ENCODE results near the gene CTNNBL1.

CTNNBL1 gene

GRCh38 chr20:37729909-37730308, 36.1 kb downstream of the CTNNBL1 start:
- TF ChIP-seq GATA1 (IDR thresholded peaks at IDR 0.05; ENCODE audit: low read depth, low read length) (no peak), POLR2A (IDR thresholded peaks at IDR 0.05; ENCODE audit: low read length) (no peak)
- no peak for DNase-seq

GRCh38 chr20:37733416-37733815, 39.6 kb downstream of the CTNNBL1 start:
- TF ChIP-seq POLR2A (IDR thresholded peaks at IDR 0.05; ENCODE audit: low read length) = no peak
- no peak for TF ChIP-seq GATA1 (IDR thresholded peaks at IDR 0.05; ENCODE audit: low read depth, low read length)
- DNase-seq = no peak

- DNase-seq = no peak
- TF ChIP-seq GATA1 (IDR thresholded peaks at IDR 0.05; ENCODE audit: low read depth, low read length) (no peak), POLR2A (IDR thresholded peaks at IDR 0.05; ENCODE audit: low read length) (no peak)
Observed at GRCh38 chr20:37734228-37734985, 40.6 kb downstream of the CTNNBL1 start.

- no peak for DNase-seq
- no peak for TF ChIP-seq POLR2A (IDR thresholded peaks at IDR 0.05; ENCODE audit: low read length)
- no peak for TF ChIP-seq GATA1 (IDR thresholded peaks at IDR 0.05; ENCODE audit: low read depth, low read length)
Observed at GRCh38 chr20:37735541-37735940, 41.7 kb downstream of the CTNNBL1 start.

- DNase-seq = no peak
- TF ChIP-seq GATA1 (IDR thresholded peaks at IDR 0.05; ENCODE audit: low read depth, low read length) = no peak
- no peak for TF ChIP-seq POLR2A (IDR thresholded peaks at IDR 0.05; ENCODE audit: low read length)
Observed at GRCh38 chr20:37736132-37736531, 42.3 kb downstream of the CTNNBL1 start.

GRCh38 chr20:37737826-37738420, 44.1 kb downstream of the CTNNBL1 start:
- TF ChIP-seq POLR2A (IDR thresholded peaks at IDR 0.05; ENCODE audit: low read length) = no peak
- no peak for TF ChIP-seq GATA1 (IDR thresholded peaks at IDR 0.05; ENCODE audit: low read depth, low read length)
- peak in 1 of 2 experiments; percentile 15 for DNase-seq

- DNase-seq = no peak
- no peak for TF ChIP-seq GATA1 (IDR thresholded peaks at IDR 0.05; ENCODE audit: low read depth, low read length)
- no peak for TF ChIP-seq POLR2A (IDR thresholded peaks at IDR 0.05; ENCODE audit: low read length)
Observed at GRCh38 chr20:37741055-37741454, 47.2 kb downstream of the CTNNBL1 start.

GRCh38 chr20:37741570-37741969, 47.7 kb downstream of the CTNNBL1 start:
- TF ChIP-seq POLR2A (IDR thresholded peaks at IDR 0.05; ENCODE audit: low read length) = no peak
- TF ChIP-seq GATA1 (IDR thresholded peaks at IDR 0.05; ENCODE audit: low read depth, low read length) = no peak
- no peak for DNase-seq

GRCh38 chr20:37742131-37742530, 48.3 kb downstream of the CTNNBL1 start:
- no peak for DNase-seq

GRCh38 chr20:37744347-37744746, 50.5 kb downstream of the CTNNBL1 start:
- DNase-seq = no peak
- no peak for TF ChIP-seq GATA1 (IDR thresholded peaks at IDR 0.05; ENCODE audit: low read depth, low read length)
- no peak for TF ChIP-seq POLR2A (IDR thresholded peaks at IDR 0.05; ENCODE audit: low read length)

More at GRCh38 chr20:37742131-37742530, 48.3 kb downstream of the CTNNBL1 start:
- no peak for TF ChIP-seq POLR2A (IDR thresholded peaks at IDR 0.05; ENCODE audit: low read length)
- TF ChIP-seq GATA1 (IDR thresholded peaks at IDR 0.05; ENCODE audit: low read depth, low read length) = no peak

- no peak for DNase-seq
- TF ChIP-seq POLR2A (IDR thresholded peaks at IDR 0.05; ENCODE audit: low read length) (no peak), GATA1 (IDR thresholded peaks at IDR 0.05; ENCODE audit: low read depth, low read length) (no peak)
Observed at GRCh38 chr20:37745553-37745952, 51.7 kb downstream of the CTNNBL1 start.

GRCh38 chr20:37748015-37748414, 54.2 kb downstream of the CTNNBL1 start:
- DNase-seq = no peak
- TF ChIP-seq POLR2A (IDR thresholded peaks at IDR 0.05; ENCODE audit: low read length) (no peak), GATA1 (IDR thresholded peaks at IDR 0.05; ENCODE audit: low read depth, low read length) (no peak)

- DNase-seq = no peak
- TF ChIP-seq GATA1 (IDR thresholded peaks at IDR 0.05; ENCODE audit: low read depth, low read length) = no peak
- no peak for TF ChIP-seq POLR2A (IDR thresholded peaks at IDR 0.05; ENCODE audit: low read length)
Observed at GRCh38 chr20:37749218-37749617, 55.4 kb downstream of the CTNNBL1 start.

GRCh38 chr20:37749620-37750403, 56.0 kb downstream of the CTNNBL1 start:
- DNase-seq = no peak
- TF ChIP-seq POLR2A (IDR thresholded peaks at IDR 0.05; ENCODE audit: low read length) (no peak), GATA1 (IDR thresholded peaks at IDR 0.05; ENCODE audit: low read depth, low read length) (no peak)

Measured in erythroblast (primary cell).